GM12878 (cell line): ENCODE data around the gene CEP19. TPM values are rescaled to one million over a fixed set of nuclear protein-coding genes. Genes with fewer than 3 reads are reported as not detected.

Source experiments
- ATF7 ChIP-seq: fragments of 450-650 bp; IDR thresholded peaks from 2 replicates; pipeline ENCODE4 v1.6.1; 2016; ENCODE audit warnings: low read depth, mild to moderate bottlenecking
- IKZF1 ChIP-seq: fragments of 450-650 bp; conservative IDR thresholded peaks from 2 replicates; pipeline ENCODE4 v1.6.1; 2017; ENCODE audit warnings: antibody characterized with exemption, mild to moderate bottlenecking
- JUNB ChIP-seq: IDR thresholded peaks from 2 replicates; pipeline ENCODE4 v1.6.1; 2016; ENCODE audit warnings: antibody characterized with exemption, mild to moderate bottlenecking
- MTA2 ChIP-seq: fragments of 450-650 bp; IDR thresholded peaks from 2 replicates; pipeline ENCODE4 v1.6.1; 2016; ENCODE audit warnings: low read depth, mild to moderate bottlenecking, moderate library complexity
- MTA3 ChIP-seq: IDR thresholded peaks from 2 replicates; pipeline ENCODE4 v1.6.1; 2012; ENCODE audit warnings: low read length, inconsistent platforms, borderline replicate concordance
- PAX5 ChIP-seq: IDR thresholded peaks from 2 replicates; pipeline ENCODE4 v1.6.1; 2011; ENCODE audit warnings: low read depth, low read length, borderline replicate concordance
- PML ChIP-seq: IDR thresholded peaks from 2 replicates; pipeline ENCODE4 v1.6.1; 2012; ENCODE audit warnings: low read length, inconsistent platforms
- POU2F2 ChIP-seq: IDR thresholded peaks from 3 replicates; pipeline ENCODE4 v1.6.1; 2011; ENCODE audit warnings: low read depth, mild to moderate bottlenecking, low read length, borderline replicate concordance
- RUNX3 ChIP-seq: IDR thresholded peaks from 2 replicates; pipeline ENCODE4 v1.6.1; 2012; ENCODE audit warnings: low read length, inconsistent platforms
- SMAD1 ChIP-seq: fragments of 450-650 bp; IDR thresholded peaks from 2 replicates; pipeline ENCODE4 v1.6.1; 2018; ENCODE audit warnings: mild to moderate bottlenecking, low read depth; ENCODE audit not compliant: partially characterized antibody
- SPI1 ChIP-seq: IDR thresholded peaks from 2 replicates; pipeline ENCODE4 v1.6.1; 2011; ENCODE audit warnings: low read depth, mild to moderate bottlenecking, low read length, moderate library complexity, borderline replicate concordance; ENCODE audit not compliant: insufficient read depth
- ZNF24 ChIP-seq: fragments of 450-650 bp; IDR thresholded peaks from 2 replicates; pipeline ENCODE4 v1.6.1; 2017; ENCODE audit warnings: antibody characterized with exemption, mild to moderate bottlenecking
- ZSCAN29 ChIP-seq: fragments of 450-650 bp; IDR thresholded peaks from 2 replicates; pipeline ENCODE4 v1.6.1; 2017; ENCODE audit warnings: mild to moderate bottlenecking, moderate library complexity
- polyA plus RNA-seq, 11 experiments: library from polyadenylated mRNA; depleted of rRNA in 4 of 11; unstranded in 6 of 11; stranded (reverse) in 5 of 11; fragments of >200 nt; fragmentation: Nextera tagmentation in 4 of 11; fragmentation: Illumina TruSeq in 1 of 11; extraction: Ambion mirVana in 4 of 11; extraction: Trizol in 1 of 11; gene quantifications; 1 replicate in 1 of 11; 2 replicates in 10 of 11; pipeline versions ENCODE4 v1.2.1 to v1.2.3, GENCODE V29; 2011 to 2016; ENCODE audit warnings: inconsistent platforms in 2 of 11, missing spikeins in 2 of 11, low read depth in 1 of 11
- total RNA-seq, 4 experiments: library from RNA; depleted of rRNA in 3 of 4; stranded (reverse); fragments of >200 nt in 3 of 4; fragmentation: Illumina TruSeq in 1 of 4; extraction: Trizol in 1 of 4; gene quantifications; 2 replicates each; pipeline versions ENCODE4 v1.2.1 to v1.2.3, GENCODE V29; 2013 to 2021
- TF ChIP-seq, protein P1 (sequence below): fragments of 450-650 bp; IDR thresholded peaks from 2 replicates; pipeline ENCODE4 v1.6.1; 2016; ENCODE audit warnings: mild to moderate bottlenecking
- TF ChIP-seq, protein P2 (sequence below): IDR thresholded peaks from 2 replicates; pipeline ENCODE4 v1.6.1; 2011; ENCODE audit warnings: borderline replicate concordance, low read depth, mild to moderate bottlenecking, moderate library complexity, mixed read lengths, low read length; ENCODE audit not compliant: insufficient read depth; ENCODE audit errors: extremely low read length
- TF ChIP-seq, protein P3 (sequence below): IDR thresholded peaks from 2 replicates; pipeline ENCODE4 v1.6.1; 2012; ENCODE audit warnings: low read depth, low read length, improper control_type of control experiment
- TF ChIP-seq, protein P4 (sequence below): fragments of 450-650 bp; IDR thresholded peaks from 2 replicates; pipeline ENCODE4 v1.6.1; 2018; ENCODE audit warnings: borderline replicate concordance, mild to moderate bottlenecking; ENCODE audit not compliant: partially characterized antibody
- TF ChIP-seq, protein P5 (sequence below), 3 experiments: IDR thresholded peaks in 2 of 3; conservative IDR thresholded peaks in 1 of 3; 2 replicates each; pipeline ENCODE4 v1.5.1; 2011; ENCODE audit warnings: low read depth in 3 of 3, low read length in 3 of 3, mild to moderate bottlenecking in 3 of 3, control low read depth in 2 of 3, moderate library complexity in 2 of 3, inconsistent platforms in 1 of 3, mixed read lengths in 1 of 3; ENCODE audit not compliant: control insufficient read depth in 2 of 3, insufficient read depth in 1 of 3; ENCODE audit errors: extremely low read depth in 1 of 3

Gene CEP19
- total and polyA plus RNA-seq, 10 of the 15 experiments (the other 5 are each of a cell fraction or from before 2014, with no cell fraction given): 1.9 to 5.9 (median 2.7) TPM

DNA sequence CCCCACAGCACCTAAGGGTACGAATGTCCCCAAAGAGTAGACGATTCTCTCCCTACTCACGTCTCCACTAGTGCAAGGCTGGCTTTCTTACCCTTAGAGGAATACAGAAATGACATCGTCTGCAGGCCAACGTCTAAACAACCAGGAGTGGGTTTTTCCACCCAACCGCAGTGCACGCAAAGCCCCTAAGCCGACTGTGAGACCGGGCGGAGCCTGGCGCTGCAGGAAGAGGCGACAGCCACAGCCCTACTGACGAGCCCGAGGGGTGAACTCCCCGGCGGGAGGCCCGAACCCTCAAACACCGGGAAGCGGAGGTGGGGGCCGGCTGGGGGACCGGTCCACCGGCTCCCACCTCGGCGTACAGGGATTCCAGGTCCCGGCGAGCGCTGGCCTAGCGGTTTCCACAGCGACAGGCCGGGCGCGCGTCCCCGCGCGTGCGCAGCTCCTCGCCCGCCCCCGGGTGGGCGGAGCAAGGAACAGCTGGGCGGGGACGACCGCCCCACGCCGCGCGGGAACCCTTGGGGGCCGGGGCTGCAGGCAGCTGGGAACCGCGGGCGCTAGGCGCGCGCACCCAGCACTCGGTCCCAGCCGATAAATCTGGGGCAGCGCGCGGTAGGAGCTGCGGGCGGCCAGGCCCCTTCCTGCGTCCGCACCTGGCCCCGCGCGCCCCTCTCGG is at the start of gene CEP19, which contains the start of gene PIGX (continued):
- no peak; the same call in 1 of the 2 replicates for TF ChIP-seq ATF7
- peak; percentile 95 for TF ChIP-seq RUNX3
- TF ChIP-seq, protein P1, sequence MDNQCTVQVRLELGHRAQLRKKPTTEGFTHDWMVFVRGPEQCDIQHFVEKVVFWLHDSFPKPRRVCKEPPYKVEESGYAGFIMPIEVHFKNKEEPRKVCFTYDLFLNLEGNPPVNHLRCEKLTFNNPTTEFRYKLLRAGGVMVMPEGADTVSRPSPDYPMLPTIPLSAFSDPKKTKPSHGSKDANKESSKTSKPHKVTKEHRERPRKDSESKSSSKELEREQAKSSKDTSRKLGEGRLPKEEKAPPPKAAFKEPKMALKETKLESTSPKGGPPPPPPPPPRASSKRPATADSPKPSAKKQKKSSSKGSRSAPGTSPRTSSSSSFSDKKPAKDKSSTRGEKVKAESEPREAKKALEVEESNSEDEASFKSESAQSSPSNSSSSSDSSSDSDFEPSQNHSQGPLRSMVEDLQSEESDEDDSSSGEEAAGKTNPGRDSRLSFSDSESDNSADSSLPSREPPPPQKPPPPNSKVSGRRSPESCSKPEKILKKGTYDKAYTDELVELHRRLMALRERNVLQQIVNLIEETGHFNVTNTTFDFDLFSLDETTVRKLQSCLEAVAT: 0 out of 2 replicates have a peak, but pooled peaks have one; percentile 10
- no peak; the same call in none of the 2 replicates for TF ChIP-seq ZSCAN29
- TF ChIP-seq, protein P2, sequence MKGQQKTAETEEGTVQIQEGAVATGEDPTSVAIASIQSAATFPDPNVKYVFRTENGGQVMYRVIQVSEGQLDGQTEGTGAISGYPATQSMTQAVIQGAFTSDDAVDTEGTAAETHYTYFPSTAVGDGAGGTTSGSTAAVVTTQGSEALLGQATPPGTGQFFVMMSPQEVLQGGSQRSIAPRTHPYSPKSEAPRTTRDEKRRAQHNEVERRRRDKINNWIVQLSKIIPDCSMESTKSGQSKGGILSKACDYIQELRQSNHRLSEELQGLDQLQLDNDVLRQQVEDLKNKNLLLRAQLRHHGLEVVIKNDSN: no peak
- TF ChIP-seq SPI1: no peak
- TF ChIP-seq MTA3: no peak; the same call in 1 of the 2 replicates
- TF ChIP-seq IKZF1: peak; percentile 92
- no peak for TF ChIP-seq SMAD1
- peak; percentile 53; the same call in 1 of the 3 replicates for TF ChIP-seq POU2F2
- TF ChIP-seq MTA2: peak; percentile 65; the same call in 1 of the 2 replicates
- TF ChIP-seq, protein P3, sequence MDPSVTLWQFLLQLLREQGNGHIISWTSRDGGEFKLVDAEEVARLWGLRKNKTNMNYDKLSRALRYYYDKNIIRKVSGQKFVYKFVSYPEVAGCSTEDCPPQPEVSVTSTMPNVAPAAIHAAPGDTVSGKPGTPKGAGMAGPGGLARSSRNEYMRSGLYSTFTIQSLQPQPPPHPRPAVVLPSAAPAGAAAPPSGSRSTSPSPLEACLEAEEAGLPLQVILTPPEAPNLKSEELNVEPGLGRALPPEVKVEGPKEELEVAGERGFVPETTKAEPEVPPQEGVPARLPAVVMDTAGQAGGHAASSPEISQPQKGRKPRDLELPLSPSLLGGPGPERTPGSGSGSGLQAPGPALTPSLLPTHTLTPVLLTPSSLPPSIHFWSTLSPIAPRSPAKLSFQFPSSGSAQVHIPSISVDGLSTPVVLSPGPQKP: no peak
- TF ChIP-seq PML: peak; percentile 42; the same call in 1 of the 2 replicates
- TF ChIP-seq ZNF24: no peak
- TF ChIP-seq, protein P4, sequence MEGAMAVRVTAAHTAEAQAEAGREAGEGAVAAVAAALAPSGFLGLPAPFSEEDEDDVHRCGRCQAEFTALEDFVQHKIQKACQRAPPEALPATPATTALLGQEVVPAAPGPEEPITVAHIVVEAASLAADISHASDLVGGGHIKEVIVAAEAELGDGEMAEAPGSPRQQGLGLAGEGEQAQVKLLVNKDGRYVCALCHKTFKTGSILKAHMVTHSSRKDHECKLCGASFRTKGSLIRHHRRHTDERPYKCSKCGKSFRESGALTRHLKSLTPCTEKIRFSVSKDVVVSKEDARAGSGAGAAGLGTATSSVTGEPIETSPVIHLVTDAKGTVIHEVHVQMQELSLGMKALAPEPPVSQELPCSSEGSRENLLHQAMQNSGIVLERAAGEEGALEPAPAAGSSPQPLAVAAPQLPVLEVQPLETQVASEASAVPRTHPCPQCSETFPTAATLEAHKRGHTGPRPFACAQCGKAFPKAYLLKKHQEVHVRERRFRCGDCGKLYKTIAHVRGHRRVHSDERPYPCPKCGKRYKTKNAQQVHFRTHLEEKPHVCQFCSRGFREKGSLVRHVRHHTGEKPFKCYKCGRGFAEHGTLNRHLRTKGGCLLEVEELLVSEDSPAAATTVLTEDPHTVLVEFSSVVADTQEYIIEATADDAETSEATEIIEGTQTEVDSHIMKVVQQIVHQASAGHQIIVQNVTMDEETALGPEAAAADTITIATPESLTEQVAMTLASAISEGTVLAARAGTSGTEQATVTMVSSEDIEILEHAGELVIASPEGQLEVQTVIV: no peak
- TF ChIP-seq, protein P5, sequence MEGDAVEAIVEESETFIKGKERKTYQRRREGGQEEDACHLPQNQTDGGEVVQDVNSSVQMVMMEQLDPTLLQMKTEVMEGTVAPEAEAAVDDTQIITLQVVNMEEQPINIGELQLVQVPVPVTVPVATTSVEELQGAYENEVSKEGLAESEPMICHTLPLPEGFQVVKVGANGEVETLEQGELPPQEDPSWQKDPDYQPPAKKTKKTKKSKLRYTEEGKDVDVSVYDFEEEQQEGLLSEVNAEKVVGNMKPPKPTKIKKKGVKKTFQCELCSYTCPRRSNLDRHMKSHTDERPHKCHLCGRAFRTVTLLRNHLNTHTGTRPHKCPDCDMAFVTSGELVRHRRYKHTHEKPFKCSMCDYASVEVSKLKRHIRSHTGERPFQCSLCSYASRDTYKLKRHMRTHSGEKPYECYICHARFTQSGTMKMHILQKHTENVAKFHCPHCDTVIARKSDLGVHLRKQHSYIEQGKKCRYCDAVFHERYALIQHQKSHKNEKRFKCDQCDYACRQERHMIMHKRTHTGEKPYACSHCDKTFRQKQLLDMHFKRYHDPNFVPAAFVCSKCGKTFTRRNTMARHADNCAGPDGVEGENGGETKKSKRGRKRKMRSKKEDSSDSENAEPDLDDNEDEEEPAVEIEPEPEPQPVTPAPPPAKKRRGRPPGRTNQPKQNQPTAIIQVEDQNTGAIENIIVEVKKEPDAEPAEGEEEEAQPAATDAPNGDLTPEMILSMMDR (IDR thresholded peaks at IDR 0.05 in 2 of 3, conservative IDR thresholded peaks at IDR 0.05 in 1 of 3; ENCODE audit: control insufficient read depth in 2 of 3, extremely low read depth in 1 of 3, insufficient read depth in 1 of 3, low read depth in 3 of 3, low read length in 3 of 3): no peak
- TF ChIP-seq JUNB: peak; percentile 58; the same call in 1 of the 2 replicates
- 0 out of 2 replicates have a peak, but pooled peaks have one; percentile 47 for TF ChIP-seq PAX5
